ENCODE measurements around the gene VSNL1. TPM values are rescaled to one million over a fixed set of nuclear protein-coding genes. Genes with fewer than 3 reads are reported as not detected.

The VSNL1 gene
- total RNA-seq, 1 donor from 2014 or later: 94.4 TPM

- no peak for TF ChIP-seq EZH2 (IDR thresholded peaks at IDR 0.05)
- TF ChIP-seq CTCF (IDR thresholded peaks at IDR 0.05): no peak
- TF ChIP-seq EZH2phosphoT487 (IDR thresholded peaks at IDR 0.05): no peak
- H3K4me3 ChIP-seq: no peak overlapping the region
- Mint-ChIP-seq H3K4me3 (no peak overlapping the region), H3K36me3 (no peaks in the 10 kb centered on the region), H3K27ac (no peak overlapping the region), H3K27me3 (ENCODE audit: insufficient read depth, low read depth) (peaks cover 4% of the 10 kb centered on the region), H3K4me1 (peaks cover 27% of the 10 kb centered on the region), H3K9me3 (no peaks in the 10 kb centered on the region)
- peaks cover 1% of the 10 kb centered on the region for H3F3A ChIP-seq (ENCODE audit: low read depth)
- no peaks in the 10 kb centered on the region for H3K79me2 ChIP-seq (ENCODE audit: low read depth)
- H3K4me2 ChIP-seq: no peak overlapping the region
- H3K27me3 ChIP-seq: no peaks in the 10 kb centered on the region
- no peak overlapping the region for H3K9ac ChIP-seq
- DNase-seq (ENCODE audit: low spot score): no peak
- H3K36me3 ChIP-seq: no peaks in the 10 kb centered on the region
- peaks cover 21% of the 10 kb centered on the region for H4K20me1 ChIP-seq (ENCODE audit: low read depth)
- peaks cover 10% of the 10 kb centered on the region for H3K4me1 ChIP-seq
- no peak overlapping the region for H3K27ac ChIP-seq
- H3K9me3 ChIP-seq (ENCODE audit: low read depth): no peaks in the 10 kb centered on the region
- no peak overlapping the region for H2AFZ ChIP-seq (replicated peaks)
Measured at GRCh38 chr2:17611036-17611435, 70.5 kb downstream of the VSNL1 start.

DNA sequence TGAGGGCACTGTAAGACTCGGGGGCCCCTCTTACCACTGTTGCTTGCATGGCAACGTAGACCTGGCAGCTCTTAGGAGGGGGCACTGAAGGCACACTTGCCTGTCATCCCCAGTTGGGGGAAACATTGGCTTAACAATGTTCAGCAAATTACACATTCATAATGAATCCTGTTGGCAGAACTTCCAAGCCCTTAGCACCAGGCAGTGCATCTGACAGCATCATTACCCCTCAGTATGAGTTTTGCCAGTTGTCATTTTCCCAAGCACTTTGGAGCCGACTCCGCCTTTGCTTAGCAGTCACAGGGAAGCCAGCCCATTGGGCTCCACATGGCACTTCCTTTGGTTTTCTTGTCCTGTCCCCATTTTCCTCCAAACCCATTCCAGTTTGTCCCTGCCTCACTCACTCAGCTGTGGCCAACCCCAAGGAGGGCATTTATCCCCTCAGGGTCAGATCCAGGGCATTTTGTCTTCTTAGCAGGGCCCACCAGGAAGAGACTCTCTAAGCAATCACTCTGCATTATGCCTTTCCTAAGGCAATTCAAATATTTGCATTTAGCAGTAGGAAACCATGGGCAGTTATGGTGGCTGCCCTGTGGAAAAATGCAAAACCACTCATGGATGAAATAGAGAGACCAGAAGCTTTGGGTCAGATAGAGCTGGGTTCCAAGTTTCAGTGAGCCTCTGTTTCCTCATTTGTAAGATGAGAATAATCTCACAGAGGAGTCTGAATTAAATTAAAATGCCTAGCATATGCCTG is 73.9 kb downstream of the VSNL1 start:
- H3K27ac Mint-ChIP-seq: peak overlapping the region; percentile 60

GRCh38 chr2:17615147-17615546 is 74.7 kb downstream of the VSNL1 start:
- Histone ChIP-seq H3K4me3 (no peak overlapping the region), H3K36me3 (no peaks in the 10 kb centered on the region), H3K4me2 (no peak overlapping the region), H4K20me1 (ENCODE audit: low read depth) (no peaks in the 10 kb centered on the region), H3K27ac (no peak overlapping the region), H3K9ac (no peak overlapping the region), H2AFZ (replicated peaks) (no peak overlapping the region), H3F3A (ENCODE audit: low read depth) (no peaks in the 10 kb centered on the region), H3K27me3 (no peaks in the 10 kb centered on the region), H3K79me2 (ENCODE audit: low read depth) (no peaks in the 10 kb centered on the region), H3K9me3 (ENCODE audit: low read depth) (no peaks in the 10 kb centered on the region), H3K4me1 (no peaks in the 10 kb centered on the region)
- H3K27me3 Mint-ChIP-seq (ENCODE audit: insufficient read depth, low read depth): peaks cover 2% of the 10 kb centered on the region
- DNase-seq (ENCODE audit: low spot score): no peak
- H3K36me3 Mint-ChIP-seq: no peaks in the 10 kb centered on the region
- no peak overlapping the region for H3K4me3 Mint-ChIP-seq
- H3K27ac Mint-ChIP-seq: no peak overlapping the region
- H3K4me1 Mint-ChIP-seq: peaks cover 10% of the 10 kb centered on the region
- no peak for TF ChIP-seq CTCF (IDR thresholded peaks at IDR 0.05)
- no peak for TF ChIP-seq EZH2 (IDR thresholded peaks at IDR 0.05)
- no peak for TF ChIP-seq EZH2phosphoT487 (IDR thresholded peaks at IDR 0.05)
- no peaks in the 10 kb centered on the region for H3K9me3 Mint-ChIP-seq

More for the DNA sequence above, 73.9 kb downstream of the VSNL1 start:
- DNase-seq (ENCODE audit: low spot score): no peak
- Histone ChIP-seq H3K9ac (no peak overlapping the region), H2AFZ (replicated peaks) (no peak overlapping the region), H3K27me3 (no peaks in the 10 kb centered on the region), H3K79me2 (ENCODE audit: low read depth) (no peaks in the 10 kb centered on the region), H4K20me1 (ENCODE audit: low read depth) (no peaks in the 10 kb centered on the region), H3K4me3 (no peak overlapping the region), H3K4me1 (no peaks in the 10 kb centered on the region), H3F3A (ENCODE audit: low read depth) (no peaks in the 10 kb centered on the region), H3K27ac (no peak overlapping the region), H3K4me2 (no peak overlapping the region), H3K36me3 (no peaks in the 10 kb centered on the region), H3K9me3 (ENCODE audit: low read depth) (no peaks in the 10 kb centered on the region)
- Mint-ChIP-seq H3K27me3 (ENCODE audit: insufficient read depth, low read depth) (peaks cover 2% of the 10 kb centered on the region), H3K9me3 (no peaks in the 10 kb centered on the region), H3K36me3 (no peaks in the 10 kb centered on the region), H3K4me1 (peaks cover 10% of the 10 kb centered on the region), H3K4me3 (no peak overlapping the region)
- TF ChIP-seq EZH2phosphoT487 (IDR thresholded peaks at IDR 0.05) (no peak), EZH2 (IDR thresholded peaks at IDR 0.05) (no peak), CTCF (IDR thresholded peaks at IDR 0.05) (no peak)
